Endometrial microvascular endothelial cells (primary cell): ENCODE measurements around the gene BTBD3. TPM values are rescaled to one million over a fixed set of nuclear protein-coding genes. Genes with fewer than 3 reads are reported as not detected.

Source experiments
- in situ Hi-C: cut with HindIII; loops from 2 replicates; pipeline ENCODE4 v1.10.0; 2017; ENCODE audit warnings: low sequenced_read_pairs, low pct_unique_long_range_greater_than_20kb; ENCODE audit errors: inconsistent ontology term
- total RNA-seq: library from RNA; depleted of rRNA; stranded (reverse); fragments of >200 nt; gene quantifications from one replicate; pipeline ENCODE4 v1.2.3, GENCODE V29; 2015; ENCODE audit errors: inconsistent ontology term

Gene BTBD3
- total RNA-seq: 30.1 TPM

GRCh38 chr20:11917663-11918062 is at the start of gene BTBD3:
BTBD3 (plus strand) TSS chr20:11917893; CDS start chr20:11918276, 383 bp downstream.
- in situ Hi-C loops: no loop called here

- in situ Hi-C loops: no loop called here
Observed at GRCh38 chr20:11869641-11870040, 48.1 kb upstream of the BTBD3 start.

DNA sequence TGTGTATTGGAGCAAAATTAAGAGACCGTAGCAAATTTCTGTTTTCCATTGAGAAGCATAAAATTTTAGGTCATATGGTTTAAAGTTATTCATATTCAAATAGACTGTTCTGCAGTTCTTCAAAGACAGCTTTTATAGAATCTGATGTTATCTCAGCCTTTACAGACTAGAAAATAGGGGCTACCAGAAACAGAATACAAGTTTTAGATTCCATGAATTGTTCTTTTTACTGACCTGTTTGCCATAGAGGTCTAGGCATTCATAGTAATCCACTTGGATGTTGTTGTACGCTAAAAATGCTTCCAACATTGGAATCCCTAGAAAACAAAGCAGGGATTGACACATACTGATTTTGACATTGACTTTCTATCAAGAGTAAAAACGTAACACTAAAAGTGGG is 47.3 kb upstream of the BTBD3 start:
- in situ Hi-C loops: no loop called here

GRCh38 chr20:11876555-11876954 is 41.1 kb upstream of the BTBD3 start:
- in situ Hi-C loops: no loop called here

- in situ Hi-C loops: no loop called here
Observed at GRCh38 chr20:11880680-11881079, 37.0 kb upstream of the BTBD3 start.

GRCh38 chr20:11881449-11881848 is 36.2 kb upstream of the BTBD3 start:
- in situ Hi-C loops: no loop called here

DNA sequence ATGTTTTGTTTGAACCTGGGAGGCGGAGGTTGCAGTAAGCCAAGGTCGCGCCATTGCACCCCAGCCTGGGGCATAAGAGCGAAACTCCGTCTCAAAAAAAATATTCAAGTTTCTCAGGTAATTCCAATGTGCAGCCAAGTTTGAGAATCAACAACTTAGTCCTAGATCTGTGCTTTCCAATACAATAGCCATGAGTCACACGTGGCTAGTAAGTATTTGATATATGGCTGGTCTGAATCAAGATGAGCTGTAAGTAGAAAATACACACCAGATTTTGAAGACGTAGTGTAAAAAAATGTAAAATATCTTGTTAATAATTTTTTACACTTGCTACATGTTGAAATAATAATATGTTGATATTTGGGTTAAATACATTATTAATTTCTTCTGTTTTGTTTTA is 35.0 kb upstream of the BTBD3 start:
- in situ Hi-C loops: no loop called here

GRCh38 chr20:11888648-11889047 is 29.0 kb upstream of the BTBD3 start:
- in situ Hi-C loops: no loop called here

GRCh38 chr20:11890331-11891076 is 27.2 kb upstream of the BTBD3 start:
- in situ Hi-C loops: no loop called here

GRCh38 chr20:11891077-11891775 is 26.5 kb upstream of the BTBD3 start:
- in situ Hi-C loops: no loop called here

DNA sequence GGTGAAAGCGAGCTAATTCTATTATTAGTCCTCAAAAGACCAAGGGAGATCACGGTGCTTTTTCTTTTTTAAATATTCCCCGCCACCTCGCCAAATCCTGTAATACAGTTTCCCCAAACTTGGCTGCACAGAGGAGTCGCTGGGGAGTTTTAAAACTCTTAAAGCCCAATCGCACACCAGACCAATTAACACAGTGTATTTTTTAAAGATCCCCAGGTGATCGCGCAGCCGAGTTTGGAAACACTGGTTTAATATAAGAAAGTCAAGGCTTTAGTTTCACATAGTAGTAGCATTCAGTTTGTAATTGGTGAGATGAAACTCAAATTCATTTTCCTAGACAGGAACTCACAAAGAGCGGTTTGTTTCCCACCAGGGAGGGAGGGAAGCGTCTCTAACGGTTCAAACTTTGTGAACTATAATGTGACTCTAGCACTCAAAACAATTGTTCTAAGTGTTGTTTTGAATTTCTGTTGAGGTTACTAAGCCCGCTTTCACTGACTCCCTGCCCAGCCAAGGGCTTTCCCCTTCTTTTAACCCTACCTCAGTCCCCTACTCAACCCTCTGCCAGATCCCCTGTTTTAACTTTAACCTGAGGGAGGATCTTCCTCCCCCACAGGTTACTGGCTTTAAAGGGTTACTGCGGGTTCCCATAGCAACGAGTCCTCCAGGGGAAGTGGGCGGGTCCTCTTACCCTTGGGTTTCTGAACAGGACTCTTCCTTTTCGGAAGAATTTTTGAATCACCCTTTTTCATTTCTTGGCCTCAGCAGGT is 25.7 kb upstream of the BTBD3 start:
- in situ Hi-C loops: no loop called here

- in situ Hi-C loops: no loop called here
Observed at GRCh38 chr20:11894062-11894461, 23.6 kb upstream of the BTBD3 start.

GRCh38 chr20:11895861-11896387 is 21.8 kb upstream of the BTBD3 start:
- in situ Hi-C loops: no loop called here

GRCh38 chr20:11901127-11901526 is 16.6 kb upstream of the BTBD3 start:
- in situ Hi-C loops: no loop called here

- in situ Hi-C loops: no loop called here
Observed at GRCh38 chr20:11902285-11902697, 15.4 kb upstream of the BTBD3 start.

DNA sequence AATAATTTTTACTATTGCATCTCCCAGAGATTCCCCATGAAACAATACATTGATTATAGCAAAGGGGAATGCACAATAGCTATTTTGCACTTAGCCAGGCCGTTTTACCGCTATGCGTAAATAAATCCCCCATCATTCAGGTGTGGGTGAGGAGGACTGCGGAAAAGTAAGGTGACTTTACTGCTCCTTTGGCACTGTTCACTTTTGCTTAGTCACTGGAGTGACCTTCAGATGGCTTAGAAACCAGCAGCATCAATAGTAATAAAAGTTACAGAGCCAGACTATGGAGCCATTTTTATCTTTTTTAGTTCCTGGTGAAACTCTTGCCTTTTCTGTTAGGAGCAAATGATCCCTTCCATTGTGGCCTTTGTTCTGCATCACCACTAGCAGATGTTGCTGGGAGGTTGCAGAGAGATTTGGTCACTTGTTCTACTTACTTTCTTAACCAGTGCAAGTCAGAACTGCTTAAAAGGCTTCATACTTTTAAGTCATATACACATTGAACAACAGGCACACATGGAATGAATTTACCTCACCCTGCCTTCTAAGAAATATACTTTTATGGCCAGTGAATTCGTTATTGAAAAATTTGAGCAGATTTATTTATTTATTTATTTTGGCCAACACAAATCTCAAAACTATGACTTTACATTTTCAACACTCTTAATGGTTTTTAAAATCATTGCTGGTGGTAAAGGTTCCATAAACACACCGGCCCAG is 12.1 kb upstream of the BTBD3 start:
- in situ Hi-C loops: no loop called here

GRCh38 chr20:11906626-11907480 is 10.8 kb upstream of the BTBD3 start:
- in situ Hi-C loops: no loop called here

DNA sequence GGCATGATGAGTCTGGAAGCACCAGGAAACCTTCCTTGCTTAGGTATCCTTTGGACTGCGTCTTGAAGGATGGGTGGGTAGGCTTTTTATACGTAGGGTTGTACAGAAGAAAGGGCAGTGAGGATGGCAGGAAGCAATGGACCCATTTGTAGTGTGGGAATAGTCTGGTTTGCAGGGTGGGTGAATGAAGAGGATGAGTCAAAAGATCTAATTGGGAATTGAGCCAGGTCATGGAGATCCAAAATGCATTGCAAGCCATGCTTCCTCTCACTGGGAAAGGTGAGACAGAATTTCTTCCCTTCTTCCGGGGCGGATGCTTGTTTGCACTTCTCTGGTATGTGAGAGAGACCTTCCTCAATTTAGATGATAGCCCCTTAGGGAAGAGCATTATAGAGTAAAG is 10.1 kb upstream of the BTBD3 start:
- in situ Hi-C loops: no loop called here
